NT2/D1 (cell line): ENCODE measurements around the gene PRRC1.

Source experiments
- SUZ12 ChIP-seq: IDR thresholded peaks from 2 replicates; pipeline ENCODE4 v1.6.1; 2011; ENCODE audit not compliant: insufficient read length, insufficient read depth; ENCODE audit errors: extremely low read depth
- YY1 ChIP-seq: IDR thresholded peaks from 2 replicates; pipeline ENCODE4 v1.6.1; 2011; ENCODE audit not compliant: insufficient read length, insufficient read depth

DNA sequence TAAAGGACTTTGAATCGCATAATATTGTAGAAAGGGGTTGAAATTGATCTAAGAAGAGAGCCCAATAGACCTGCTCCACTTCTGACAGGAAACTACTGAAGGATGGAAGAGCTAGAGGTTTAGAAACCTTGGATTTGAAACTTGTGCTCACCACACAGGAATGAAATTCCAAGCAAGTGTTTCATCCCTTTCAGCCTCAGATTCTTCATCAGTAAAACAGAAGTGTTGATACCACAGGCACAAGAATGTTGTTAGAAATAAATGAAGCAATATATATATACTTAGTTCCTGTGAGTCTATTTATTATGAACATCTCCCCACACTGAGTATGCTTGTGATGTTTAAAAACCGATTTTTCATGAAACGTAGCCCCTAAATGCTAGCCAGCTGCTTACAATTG lies 43.8 kb downstream of the PRRC1 start:
- TF ChIP-seq SUZ12, result no peak
- no peak for TF ChIP-seq YY1
